HG03103 (cell line): ENCODE data around the gene SRD5A3.

Source experiments
- ATAC-seq: cut with Tn5 transposase; IDR thresholded peaks from one replicate; pipeline ENCODE4 v1.9.1; 2021; ENCODE audit warnings: low read depth; ENCODE audit not compliant: unreplicated experiment

SRD5A3 gene

DNA sequence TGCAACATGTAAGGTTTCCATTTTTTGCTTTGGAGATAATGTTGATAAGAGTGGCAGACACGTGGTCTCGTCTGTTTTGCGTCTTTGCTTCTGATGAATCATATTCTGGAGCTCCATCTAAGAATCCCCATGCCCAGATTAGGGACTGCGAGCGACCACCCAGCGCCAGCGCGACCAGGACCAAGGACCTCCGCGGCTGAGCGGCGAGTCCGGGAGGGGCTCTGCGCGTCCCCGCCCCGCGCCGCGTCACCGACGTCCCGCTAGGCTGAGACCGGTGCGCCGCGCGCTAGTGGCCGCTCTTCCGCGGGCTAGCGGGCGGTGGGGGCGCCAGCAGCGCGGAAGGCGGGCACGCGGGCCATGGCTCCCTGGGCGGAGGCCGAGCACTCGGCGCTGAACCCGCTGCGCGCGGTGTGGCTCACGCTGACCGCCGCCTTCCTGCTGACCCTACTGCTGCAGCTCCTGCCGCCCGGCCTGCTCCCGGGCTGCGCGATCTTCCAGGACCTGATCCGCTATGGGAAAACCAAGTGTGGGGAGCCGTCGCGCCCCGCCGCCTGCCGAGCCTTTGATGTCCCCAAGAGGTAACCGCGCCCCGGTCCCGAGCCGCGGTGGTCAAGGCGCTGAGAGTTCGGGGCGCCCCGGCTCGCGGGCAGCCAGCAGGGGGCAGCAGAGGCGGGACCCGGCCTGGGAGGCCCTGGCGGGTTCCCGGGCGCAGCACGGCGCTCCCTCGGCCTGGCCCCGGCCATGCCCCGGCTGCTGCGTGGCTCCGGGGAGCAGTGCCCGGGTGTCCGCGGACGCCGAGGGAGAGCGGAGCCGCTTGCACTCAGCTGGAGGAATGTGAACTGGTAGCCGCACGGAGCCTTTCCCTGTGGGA is at the start of gene SRD5A3:
TSS of gene SRD5A3 (plus strand) at position 263 of the 871 bp plus-strand sequence. CDS start at position 358, 95 bp downstream.
- peak; percentile 87 for ATAC-seq

DNA sequence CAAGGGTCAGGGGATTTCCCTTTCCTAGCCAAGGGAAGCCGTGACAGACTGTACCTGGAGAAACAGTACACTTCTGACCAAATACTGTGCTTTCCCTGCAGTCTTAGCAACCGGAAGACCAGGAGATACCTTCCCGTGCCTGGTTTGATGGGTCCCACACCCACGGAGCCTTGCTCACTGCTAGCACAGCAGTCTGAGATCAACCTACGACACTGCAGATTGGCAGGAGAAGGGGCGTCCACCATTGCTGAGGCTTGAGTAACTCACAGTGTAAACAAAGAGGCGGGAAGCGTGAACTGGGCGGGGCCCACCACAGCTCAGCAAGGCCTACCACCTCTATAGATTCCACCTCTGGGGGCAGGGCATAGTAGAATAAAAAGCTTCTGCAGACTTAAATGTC is 48.7 kb upstream of the SRD5A3 start:
- ATAC-seq, result no peak

DNA sequence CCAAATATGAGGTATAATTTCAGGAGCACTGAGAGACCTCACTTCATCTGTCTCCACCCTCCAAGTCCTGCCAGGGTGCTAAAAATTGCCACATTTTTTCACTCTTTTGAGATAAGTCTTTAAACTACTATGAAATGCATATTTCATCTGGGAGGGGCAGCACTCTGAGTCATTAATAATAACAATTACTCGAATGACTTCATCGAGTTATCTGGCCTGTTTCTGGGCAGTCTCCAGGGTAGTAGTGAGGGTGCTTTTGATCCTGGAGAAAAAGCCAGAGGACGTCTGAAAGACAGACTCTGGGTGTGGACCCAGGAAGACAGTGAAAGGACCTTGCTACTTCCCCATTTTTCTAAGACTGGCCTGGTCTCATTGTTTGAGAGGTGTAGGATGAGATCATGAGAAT is 42.3 kb upstream of the SRD5A3 start:
- no peak for ATAC-seq

DNA sequence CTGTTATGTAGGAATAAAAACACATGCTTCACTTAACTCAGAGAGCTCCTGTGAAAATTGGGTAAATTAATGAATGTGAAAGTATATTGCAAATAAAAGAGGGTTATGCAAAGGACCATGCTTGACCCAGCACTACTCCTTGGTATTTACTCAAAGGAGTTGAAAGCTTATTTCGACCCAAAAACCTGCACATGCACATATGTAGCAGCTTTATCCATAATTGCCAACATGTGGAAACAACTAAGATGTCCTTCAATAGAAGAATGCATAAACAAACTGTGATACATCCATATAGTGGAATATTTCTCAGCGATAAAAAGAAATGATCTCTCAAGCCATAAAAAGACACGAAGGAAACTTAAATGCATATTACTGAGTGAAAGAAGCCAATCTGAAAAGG is 41.7 kb upstream of the SRD5A3 start:
- no peak for ATAC-seq

DNA sequence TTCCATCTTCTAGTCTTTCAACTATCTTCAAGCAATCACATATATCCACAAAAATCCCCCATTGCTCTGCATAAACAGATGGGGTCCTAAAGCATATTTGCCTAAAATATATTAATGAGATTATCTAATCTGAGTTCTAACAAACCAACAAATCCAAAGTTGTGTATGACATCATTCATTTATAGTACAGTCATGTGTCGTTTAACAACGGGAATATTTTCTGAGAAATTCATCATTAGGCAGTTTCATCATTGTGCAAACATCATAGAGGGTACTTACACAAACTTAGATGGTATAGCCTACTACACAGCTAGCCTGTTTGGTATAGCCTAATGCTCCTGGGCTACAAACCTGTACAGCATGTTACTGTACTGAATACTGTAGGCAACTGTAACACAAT is 38.0 kb upstream of the SRD5A3 start:
- no peak for ATAC-seq

DNA sequence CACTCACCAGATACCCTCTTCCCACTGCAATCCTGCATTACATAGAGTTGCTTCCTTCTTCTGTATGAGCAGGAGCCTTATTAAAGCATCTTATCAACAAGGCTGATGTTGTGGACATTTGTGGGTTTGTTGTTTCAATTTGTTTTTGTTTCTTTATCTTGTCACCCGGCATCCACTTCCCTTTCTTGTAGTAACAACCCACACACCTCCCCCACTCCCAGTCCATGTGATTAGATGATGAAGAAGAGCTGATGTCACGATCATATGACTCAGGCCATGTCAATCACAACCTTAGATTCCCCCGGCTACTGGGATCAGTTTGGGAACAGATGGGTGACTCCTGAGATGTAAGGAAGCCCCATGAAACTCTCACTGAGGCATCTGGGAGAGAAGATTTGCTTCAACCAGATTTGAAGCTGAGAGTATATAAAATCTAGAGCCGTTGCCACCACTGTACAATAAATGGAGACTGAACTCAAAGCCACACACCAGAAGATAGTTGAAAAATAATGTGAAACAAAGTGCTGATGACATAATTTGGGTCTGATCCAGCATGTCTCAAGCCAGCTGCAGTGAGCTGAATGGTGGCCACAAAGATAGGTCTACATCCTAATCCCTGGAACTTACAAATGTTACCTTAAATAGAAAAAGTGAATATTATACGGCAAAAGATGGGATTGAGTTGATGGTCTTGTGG is 34.1 kb upstream of the SRD5A3 start:
- ATAC-seq, result no peak

DNA sequence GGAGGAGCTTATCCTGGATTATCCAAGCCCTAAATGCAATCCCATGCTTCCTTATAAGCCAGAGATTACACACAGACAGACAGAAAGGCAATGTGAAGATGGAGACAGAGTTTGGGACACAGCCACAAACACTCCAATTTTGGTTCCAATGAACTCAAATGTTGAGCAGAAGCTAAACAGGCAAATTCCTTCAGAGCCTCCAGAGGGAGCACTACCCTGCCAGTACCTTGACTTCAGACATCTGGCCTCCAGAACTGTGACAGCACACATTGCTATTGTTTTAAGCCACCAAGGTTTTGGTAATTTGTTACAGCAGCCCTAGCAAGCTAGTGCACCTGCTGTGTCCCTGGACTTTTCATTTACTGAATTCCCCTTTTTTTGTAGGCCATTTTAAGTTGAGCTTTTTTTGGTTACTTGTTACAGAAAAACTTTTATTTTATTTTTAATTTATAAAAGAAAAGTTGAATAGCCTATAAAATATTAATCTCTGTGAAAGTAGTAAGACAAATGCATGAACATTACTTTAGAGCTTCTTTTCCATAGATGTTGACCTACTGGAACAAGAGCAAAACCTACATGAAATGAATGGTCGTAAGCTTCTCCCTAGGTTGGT is 33.4 kb upstream of the SRD5A3 start:
- ATAC-seq, result peak; percentile 77

DNA sequence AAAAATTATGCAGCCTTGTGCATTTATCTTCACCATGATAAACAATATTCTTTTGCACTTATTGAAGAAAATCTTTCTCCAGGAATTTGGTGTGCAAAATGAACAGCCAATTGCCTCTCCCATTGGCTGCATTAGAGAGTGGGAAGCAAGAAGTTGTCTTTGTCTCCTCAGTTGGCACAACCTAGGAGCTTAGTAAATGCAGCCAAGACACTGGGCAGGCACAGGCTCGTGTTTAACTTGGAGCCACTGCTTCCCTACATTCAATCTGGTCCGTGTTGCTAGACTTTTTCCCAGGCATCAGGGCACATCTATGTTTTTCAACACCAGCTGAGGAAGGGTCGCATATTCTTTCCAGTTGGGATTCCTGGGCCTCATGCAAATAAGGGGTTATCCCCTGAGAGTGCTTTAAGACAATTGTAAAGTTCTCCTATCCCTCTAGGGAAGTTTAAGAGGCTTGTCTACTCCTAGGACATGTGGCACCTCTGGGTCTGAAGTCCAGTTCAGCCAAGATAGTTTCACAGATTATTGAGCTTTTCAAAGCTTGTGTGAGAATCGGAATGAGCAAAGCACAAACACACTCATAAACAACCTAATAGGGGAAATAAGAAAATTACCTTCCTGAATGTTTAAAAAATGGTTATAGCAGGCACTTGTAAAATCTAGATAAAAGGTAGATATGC is 31.8 kb upstream of the SRD5A3 start:
- no peak for ATAC-seq

DNA sequence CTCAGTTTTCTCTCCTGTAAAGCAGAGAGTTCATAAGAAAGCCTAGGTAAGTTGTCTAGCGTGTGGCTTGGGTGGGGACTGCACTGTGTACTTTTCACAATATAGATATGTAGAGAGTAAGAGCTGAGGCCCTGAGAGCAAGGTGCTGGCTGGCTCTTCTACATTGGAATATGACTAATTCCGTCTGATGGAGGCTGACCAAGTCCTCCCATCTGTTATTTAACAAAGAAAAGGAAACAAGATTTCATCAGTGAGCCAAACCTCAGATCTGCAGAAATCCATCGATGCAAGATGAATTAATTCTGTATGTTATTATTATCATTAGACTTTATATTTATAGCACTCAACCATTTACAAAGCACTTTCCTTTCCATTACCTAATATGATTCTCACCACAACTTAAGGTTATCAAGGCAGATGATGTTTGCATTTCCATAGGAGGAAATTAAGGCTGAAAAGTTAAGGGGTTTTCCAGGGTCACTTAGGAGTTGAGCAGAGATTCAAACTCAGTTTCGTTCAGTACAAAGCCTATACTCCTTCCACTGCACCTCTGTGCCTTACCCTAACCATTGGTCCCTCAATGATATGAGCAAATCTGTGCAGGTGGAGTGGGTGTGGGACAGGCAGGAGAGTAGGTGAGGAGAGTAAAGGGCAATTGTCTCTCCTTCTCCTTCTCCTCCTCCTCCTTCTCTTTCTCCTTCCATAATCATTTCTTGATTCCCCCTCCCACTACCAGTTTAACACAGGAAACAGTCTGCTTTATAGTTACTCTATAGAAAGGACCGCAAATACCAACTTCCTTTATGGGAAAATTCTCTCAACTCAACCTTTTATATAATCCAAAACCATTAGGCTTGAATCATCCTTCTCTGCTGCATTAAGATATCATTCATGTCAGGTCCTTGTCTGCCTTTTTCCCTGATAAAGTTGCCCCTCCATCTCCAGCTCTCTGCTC is 27.6 kb upstream of the SRD5A3 start:
- ATAC-seq, result no peak

DNA sequence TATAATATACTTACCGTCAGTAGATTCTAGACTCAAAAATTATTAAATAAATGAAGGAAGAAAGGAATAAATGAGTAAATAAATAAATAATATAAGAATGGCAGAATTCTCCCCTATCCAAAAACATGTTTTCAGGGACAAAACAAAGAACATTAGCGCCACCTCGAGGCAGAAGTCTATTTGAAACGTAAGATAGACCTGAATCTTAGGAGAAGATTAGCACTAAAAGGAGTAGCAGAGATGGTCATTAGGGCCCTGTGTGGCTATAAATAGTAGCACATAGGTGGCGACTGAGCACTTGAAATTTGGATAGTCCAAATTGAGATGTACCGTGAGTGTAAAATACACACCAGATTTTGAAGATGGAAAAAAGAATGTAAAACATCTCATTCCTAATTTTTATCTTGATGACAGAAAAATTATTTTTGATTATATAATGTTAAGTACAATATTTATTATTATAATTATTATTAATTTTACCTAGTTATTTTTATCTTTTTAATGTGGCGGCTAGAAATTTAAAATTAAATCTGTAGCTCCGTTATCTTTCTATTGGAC is 24.3 kb upstream of the SRD5A3 start:
- no peak for ATAC-seq

DNA sequence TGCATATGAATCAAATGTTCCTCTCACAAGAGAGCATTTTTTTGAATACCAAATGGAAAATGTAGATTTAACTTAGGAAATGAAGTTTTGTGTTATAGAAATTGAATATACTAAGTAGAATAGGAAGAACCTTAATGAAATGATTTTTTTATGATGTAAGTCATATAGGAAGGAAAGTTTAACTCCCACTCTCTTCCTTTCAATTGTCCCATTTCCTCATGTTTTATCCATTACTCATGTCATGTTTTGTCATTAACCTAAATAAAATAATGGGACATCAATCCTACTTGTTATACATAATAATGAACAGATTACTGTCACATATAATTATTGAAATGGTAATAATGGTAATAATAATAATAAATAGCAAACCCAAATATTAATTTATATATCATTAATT is 22.7 kb upstream of the SRD5A3 start:
- no peak for ATAC-seq

DNA sequence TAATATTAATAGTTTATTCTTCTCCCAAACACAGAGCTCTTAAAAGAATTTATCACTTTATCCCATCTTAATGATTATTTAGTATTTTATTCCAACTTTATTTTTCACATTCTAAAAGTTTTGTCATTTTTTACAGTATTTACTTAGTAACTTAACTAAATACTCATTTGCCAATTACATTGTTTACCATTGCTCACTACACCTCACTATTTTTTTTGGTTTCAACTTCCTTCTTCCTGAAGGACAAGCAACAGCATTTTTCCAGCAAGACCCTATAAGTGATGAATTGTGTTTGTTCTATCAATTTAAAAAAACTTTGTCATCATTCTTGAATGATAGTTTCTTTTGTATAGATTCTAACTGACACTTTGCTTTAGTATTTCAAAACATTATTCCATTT is 19.4 kb upstream of the SRD5A3 start:
- no peak for ATAC-seq

DNA sequence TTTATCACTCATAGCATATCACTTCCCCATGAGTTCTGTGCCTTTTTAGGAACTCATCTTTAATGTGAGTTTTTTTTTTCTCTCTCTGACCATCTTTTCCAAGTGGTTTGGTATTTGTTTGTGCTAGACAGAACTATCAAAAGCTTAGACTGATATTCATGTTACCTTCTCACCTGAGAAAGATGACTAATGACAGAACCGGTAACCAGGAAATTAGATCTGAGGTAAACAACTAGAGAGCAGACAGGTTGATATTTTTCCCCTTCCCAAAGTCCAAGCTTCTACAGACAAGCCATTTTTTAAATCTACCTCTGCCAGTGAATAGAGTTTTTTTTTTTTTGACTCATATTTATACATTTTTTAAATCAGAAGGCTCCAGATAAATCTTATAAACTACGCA is 17.0 kb upstream of the SRD5A3 start:
- ATAC-seq, result no peak

DNA sequence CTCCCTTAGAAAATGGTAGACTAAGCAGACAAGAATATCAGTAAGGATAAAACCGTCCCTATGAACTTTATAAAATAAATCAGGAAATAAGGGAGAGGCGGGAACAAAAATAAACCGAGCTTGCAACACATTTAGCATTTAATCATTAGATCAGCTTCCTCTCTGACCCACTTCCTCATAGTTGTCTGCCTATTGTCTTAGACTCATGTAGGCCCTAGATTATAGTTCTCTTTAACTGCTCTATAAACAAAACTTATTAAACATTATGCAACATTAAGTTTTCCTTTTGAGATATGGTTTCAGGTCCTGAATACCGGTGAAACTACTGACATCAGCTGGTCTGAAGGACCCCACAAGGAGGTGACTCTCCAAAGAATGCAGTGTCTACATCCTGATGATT is 15.8 kb upstream of the SRD5A3 start:
- no peak for ATAC-seq

DNA sequence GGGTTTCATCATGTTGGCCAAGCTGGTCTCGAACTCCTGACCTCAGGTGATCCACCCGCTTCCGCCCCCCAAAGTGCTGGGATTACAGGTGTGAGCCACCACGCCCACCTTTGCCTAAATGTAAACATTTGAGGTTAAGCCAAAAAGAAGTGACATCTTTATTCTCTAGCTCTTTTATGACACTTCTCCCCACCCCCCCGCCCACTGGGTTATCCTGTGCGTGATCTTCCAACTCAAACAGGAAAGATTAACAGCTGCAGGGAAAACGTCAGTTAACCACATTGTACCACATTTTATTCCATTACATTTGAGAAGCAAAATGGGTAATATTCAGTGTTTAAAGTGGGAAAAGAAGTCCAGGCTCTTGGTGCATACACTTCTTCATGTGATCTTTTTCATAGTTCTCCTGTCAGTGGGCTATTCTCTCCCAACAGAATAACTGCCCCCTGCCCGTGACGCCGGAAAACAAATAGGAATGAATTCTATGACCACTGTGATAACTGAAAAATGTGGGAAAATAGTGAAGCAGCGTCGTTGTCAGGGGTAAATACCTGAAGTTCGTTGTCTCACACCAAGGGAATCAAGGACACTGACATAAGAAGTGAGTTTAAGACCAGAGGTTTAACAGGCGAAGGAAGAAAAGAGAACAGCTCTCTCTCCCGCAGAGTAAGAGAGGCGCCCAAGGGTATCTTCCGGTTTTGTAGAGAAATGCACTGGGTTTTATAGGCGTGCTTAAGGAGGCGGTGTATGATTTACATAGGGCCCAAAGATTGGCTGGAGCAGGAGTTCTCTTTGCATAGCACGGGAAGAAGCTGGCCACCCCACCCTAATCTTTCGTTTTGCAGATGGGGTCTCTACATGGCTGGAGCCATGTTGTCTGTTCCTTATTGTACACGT is 9.7 kb upstream of the SRD5A3 start:
- ATAC-seq, result no peak

DNA sequence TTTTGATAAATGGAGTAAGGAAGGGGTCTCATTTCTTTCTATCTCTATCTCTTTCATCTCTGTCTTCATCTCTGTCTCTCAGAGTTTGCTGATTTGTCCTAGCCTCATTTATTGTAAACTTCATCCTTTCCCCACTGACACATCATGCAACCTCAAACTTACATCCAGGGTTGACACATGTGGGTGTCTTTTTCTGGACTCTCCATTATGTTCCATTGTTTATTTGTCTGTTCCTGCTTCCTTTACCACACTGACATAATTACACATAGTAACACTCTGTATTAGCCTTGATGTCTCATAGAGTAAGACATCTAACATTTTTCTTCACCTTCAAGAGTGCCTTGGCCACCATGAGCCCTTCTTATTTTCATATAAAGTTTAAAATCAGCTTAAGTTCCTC is 8.1 kb upstream of the SRD5A3 start:
- ATAC-seq, result no peak

DNA sequence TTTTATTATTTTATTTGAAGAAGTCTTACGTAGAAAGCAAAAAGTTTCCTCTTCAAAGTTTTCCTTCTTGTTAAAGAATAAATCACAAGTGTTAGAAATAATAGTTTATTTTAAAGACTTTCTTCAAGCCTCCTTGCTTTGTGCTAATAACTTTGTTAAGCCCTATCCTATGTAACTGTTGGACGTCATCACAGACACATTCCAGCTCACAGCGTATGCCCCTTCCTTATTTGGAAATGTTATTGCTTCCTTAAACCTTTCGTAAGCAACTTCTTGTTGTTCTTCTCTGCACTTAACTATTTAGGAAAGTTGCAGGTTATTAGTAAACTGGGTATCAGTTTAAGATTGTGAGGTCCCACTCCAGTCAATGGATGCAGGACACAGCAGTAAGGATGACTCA is 7.6 kb upstream of the SRD5A3 start:
- no peak for ATAC-seq

DNA sequence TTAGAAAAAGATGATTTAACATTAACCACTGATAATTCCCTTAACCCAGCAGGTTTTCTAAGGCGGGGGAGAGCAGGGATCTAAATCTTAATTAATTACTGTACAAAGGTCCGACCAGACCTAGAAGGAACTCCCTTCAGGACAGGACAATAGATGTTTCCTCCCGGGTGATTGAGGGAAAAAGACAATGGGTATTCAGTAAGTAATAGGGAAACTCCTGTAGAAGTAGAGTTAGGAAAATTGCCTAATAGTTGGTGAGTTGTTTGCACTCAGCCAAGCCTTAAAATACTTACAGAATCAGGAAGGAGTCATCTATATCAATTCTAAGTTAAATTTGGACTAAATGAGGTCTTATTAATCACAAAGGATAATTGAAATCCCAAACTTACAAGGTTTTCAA is 5.8 kb upstream of the SRD5A3 start:
- no peak for ATAC-seq

DNA sequence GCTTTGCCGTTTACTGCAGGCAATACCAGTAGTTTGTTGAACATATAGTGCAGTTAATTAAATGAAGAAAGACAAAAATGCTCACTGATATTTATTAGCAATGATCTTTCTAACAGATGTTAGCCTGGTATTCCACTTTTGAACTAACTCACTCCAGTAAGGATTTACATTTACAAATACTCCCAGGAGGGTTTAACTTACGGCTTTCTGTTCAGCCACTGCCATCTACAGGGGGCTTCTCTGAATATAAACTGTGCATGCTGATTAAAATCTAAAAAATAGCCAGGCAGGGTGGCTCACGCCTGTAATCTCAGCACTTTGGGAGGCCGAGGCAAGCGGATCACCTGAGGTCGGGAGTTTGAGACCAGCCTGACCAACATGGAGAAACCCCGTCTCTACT is 2.2 kb upstream of the SRD5A3 start:
- no peak for ATAC-seq
